Measurements from ENCODE around the gene SCN9A. TPM values are rescaled to one million over a fixed set of nuclear protein-coding genes. Genes with fewer than 3 reads are reported as not detected.
"Not testable (repeated sequence)": the region's sequence is repeated elsewhere in the genome, so short reads cannot be mapped to it uniquely, and the experiment has no call there.

Gene SCN9A
- total and polyA plus RNA-seq, 2 of the 8 experiments (the other 6 are each of a cell fraction or from before 2014, with no cell fraction given): 1.6 to 6.2 TPM

- H2BK15ac ChIP-seq (ENCODE audit: low read length); H2AFZ ChIP-seq (ENCODE audit: low read length); H3K4me3 ChIP-seq (ENCODE audit: extremely low read depth in 1 of 4, insufficient read depth in 2 of 4, low read depth in 3 of 4, low read length in 4 of 4); H3K14ac ChIP-seq (ENCODE audit: insufficient read length); H3K27me3 ChIP-seq (replicated peaks in 1 of 4; ENCODE audit: control insufficient read depth in 3 of 4, extremely low read depth in 1 of 4, insufficient read depth in 3 of 4, low read length in 3 of 4); H3K56ac ChIP-seq (replicated peaks; ENCODE audit: insufficient read length, low read depth, low read length); H4K91ac ChIP-seq (replicated peaks; ENCODE audit: insufficient read length, low read length); H3K18ac ChIP-seq (ENCODE audit: extremely low read depth, low read length); H4K20me1 ChIP-seq (replicated peaks in 1 of 2; ENCODE audit: control insufficient read depth in 1 of 2, insufficient read depth in 2 of 2, low read length in 2 of 2); H2BK20ac ChIP-seq (ENCODE audit: low read length); H2BK120ac ChIP-seq (replicated peaks; ENCODE audit: low read depth, low read length); H3K36me3 ChIP-seq (ENCODE audit: control insufficient read depth in 2 of 4, insufficient read depth in 4 of 4, low read length in 3 of 4); H4K5ac ChIP-seq (ENCODE audit: insufficient read length, low read depth, low read length); DNase-seq (ENCODE audit: low read depth in 1 of 2, low spot score in 2 of 2); H3K23me2 ChIP-seq (ENCODE audit: low read depth, low read length); FAIRE-seq; H3K9me3 ChIP-seq (ENCODE audit: insufficient read depth in 2 of 2, low read depth in 1 of 2, low read length in 1 of 2); H3K4me1 ChIP-seq (replicated peaks in 1 of 4; ENCODE audit: control insufficient read depth in 3 of 4, insufficient read depth in 4 of 4, low read length in 3 of 4); H4K8ac ChIP-seq (ENCODE audit: extremely low read depth, insufficient read depth, low read length); H3K23ac ChIP-seq (ENCODE audit: insufficient read length); H3K4ac ChIP-seq (replicated peaks; ENCODE audit: insufficient read length, low read depth, low read length); H3K9ac ChIP-seq (replicated peaks in 1 of 4; ENCODE audit: extremely low read depth in 1 of 4, low read depth in 3 of 4, low read length in 3 of 4); H3K79me2 ChIP-seq (ENCODE audit: control insufficient read depth in 1 of 2, insufficient read depth in 2 of 2, low read length in 2 of 2); H3K27ac ChIP-seq (ENCODE audit: low read depth, low read length); H2AK5ac ChIP-seq (ENCODE audit: low read depth, low read length); H3K79me1 ChIP-seq (ENCODE audit: low read depth, low read length); POLR2A ChIA-PET (ENCODE audit: partially characterized antibody); H2BK12ac ChIP-seq (ENCODE audit: low read depth, low read length); H3K4me2 ChIP-seq (ENCODE audit: insufficient read depth in 1 of 2, low read depth in 2 of 2, low read length in 2 of 2); H2BK5ac ChIP-seq (ENCODE audit: low read depth, low read length): not testable (repeated sequence)
- WGBS, 2 experiments (ENCODE audit: extremely low coverage in 1 of 2, insufficient coverage in 1 of 2, insufficient read length in 1 of 2, insufficient replicate concordance in 2 of 2, low coverage in 1 of 2, low lambda C conversion rate in 2 of 2, missing lambda C conversion rate in 1 of 2): 0% methylated on average over 2 of the region's 2 CpGs; no CpG with 5 or more reads in 1 of the 2 experiments
- CTCF ChIA-PET (ENCODE audit: partially characterized antibody): interaction anchor here (0.6 to 2.0 kb wide), 4 partner anchors 11 to 132 kb away, joined by 3 to 6 read pairs (median 4); no protein-coding TSS in a partner anchor
These were observed 62.9 kb downstream of the SCN9A start for GRCh38 chr2:166312863-166313262.

Data from H1 (cell line).